SK-N-MC (cell line): ENCODE results near the gene ZFR2.

Experiments used
- EZH2 ChIP-seq: fragments of 200-600 bp; sonication (generic); IDR thresholded peaks from one replicate; pipeline ENCODE4 v1.6.1; 2017; ENCODE audit warnings: antibody characterized with exemption
- FOXP2 ChIP-seq: optimal IDR thresholded peaks from 2 replicates; pipeline ENCODE3; 2011; ENCODE audit warnings: mild to moderate bottlenecking, moderate library complexity; ENCODE audit not compliant: insufficient read depth; ENCODE audit errors: extremely low read length, control extremely low read depth
- POLR2AphosphoS5 ChIP-seq: IDR thresholded peaks from 2 replicates; pipeline ENCODE4 v1.6.1; 2012; ENCODE audit warnings: mild to moderate bottlenecking, low read depth, low read length, borderline replicate concordance

DNA sequence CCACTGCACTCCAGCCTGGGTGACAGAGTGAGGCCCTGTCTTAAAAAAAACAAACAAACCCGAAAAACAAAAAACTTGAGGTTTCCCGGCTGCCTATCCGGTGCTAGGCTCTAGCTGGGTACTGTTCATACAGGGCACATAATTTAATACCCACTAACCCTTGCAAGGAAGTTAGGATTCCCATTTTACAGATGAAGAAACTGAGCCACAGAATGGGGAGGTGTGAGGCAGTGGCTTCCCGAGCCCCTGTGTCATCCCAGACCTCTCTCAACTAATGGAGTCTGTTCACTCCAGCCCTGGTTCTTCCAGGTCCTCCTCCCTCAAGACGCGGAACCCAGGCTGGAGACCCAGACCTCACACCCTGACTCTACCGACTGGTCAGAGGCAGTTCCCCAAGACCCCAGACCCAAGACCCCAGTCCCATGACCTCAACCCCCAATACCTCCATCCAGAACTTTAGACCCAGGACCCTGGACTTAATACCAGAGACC, 107.9 kb downstream of the ZFR2 start:
- TF ChIP-seq POLR2AphosphoS5 = no peak
- TF ChIP-seq EZH2 = no peak
- no peak for TF ChIP-seq FOXP2
